ENCODE measurements around the gene KCTD8.

Gene KCTD8

GRCh38 chr4:44354172-44354571 is 94.4 kb downstream of the KCTD8 start:
- TF ChIP-seq ESRRG (CRISPR knock-in tag; IDR thresholded peaks at IDR 0.05) (no peak), TCF4 (CRISPR knock-in tag; IDR thresholded peaks at IDR 0.05; ENCODE audit: borderline replicate concordance) (no peak), TSHZ2 (CRISPR knock-in tag; IDR thresholded peaks at IDR 0.05) (no peak), PPARA (CRISPR knock-in tag; IDR thresholded peaks at IDR 0.05; ENCODE audit: borderline replicate concordance) (no peak), SNAI2 (CRISPR knock-in tag; IDR thresholded peaks at IDR 0.05) (no peak), ARNTL (CRISPR knock-in tag; IDR thresholded peaks at IDR 0.05; ENCODE audit: borderline replicate concordance, low read depth) (no peak), TOX (CRISPR knock-in tag; IDR thresholded peaks at IDR 0.05; ENCODE audit: borderline replicate concordance) (no peak), CREB5 (CRISPR knock-in tag; IDR thresholded peaks at IDR 0.05; ENCODE audit: low read depth) (no peak), CSRNP3 (CRISPR knock-in tag; IDR thresholded peaks at IDR 0.05) (no peak), ISL1 (CRISPR knock-in tag; IDR thresholded peaks at IDR 0.05) (no peak), GLIS3 (CRISPR knock-in tag; IDR thresholded peaks at IDR 0.05) (no peak), OSR1 (CRISPR knock-in tag; IDR thresholded peaks at IDR 0.05) (no peak), ZFP3 (CRISPR knock-in tag; IDR thresholded peaks at IDR 0.05) (no peak), POU6F1 (CRISPR knock-in tag; IDR thresholded peaks at IDR 0.05; ENCODE audit: borderline replicate concordance, low read depth) (no peak), PATZ1 (CRISPR knock-in tag; IDR thresholded peaks at IDR 0.05; ENCODE audit: borderline replicate concordance) (no peak), ZC3H10 (CRISPR knock-in tag; IDR thresholded peaks at IDR 0.05) (no peak), BACH2 (CRISPR knock-in tag; IDR thresholded peaks at IDR 0.05; ENCODE audit: borderline replicate concordance) (no peak), ZFP30 (CRISPR knock-in tag; IDR thresholded peaks at IDR 0.05) (no peak)

GRCh38 chr4:44351069-44351468 is 97.5 kb downstream of the KCTD8 start:
- TF ChIP-seq TCF4 (CRISPR knock-in tag; IDR thresholded peaks at IDR 0.05; ENCODE audit: borderline replicate concordance) (no peak), ZNF8 (CRISPR knock-in tag; IDR thresholded peaks at IDR 0.05) (no peak), SNAI2 (CRISPR knock-in tag; IDR thresholded peaks at IDR 0.05) (no peak), ZNF565 (CRISPR knock-in tag; conservative IDR thresholded peaks at IDR 0.05; ENCODE audit: low read depth) (no peak), BACH2 (CRISPR knock-in tag; IDR thresholded peaks at IDR 0.05; ENCODE audit: borderline replicate concordance) (no peak), CREB5 (CRISPR knock-in tag; IDR thresholded peaks at IDR 0.05; ENCODE audit: low read depth) (no peak), CSDC2 (CRISPR knock-in tag; IDR thresholded peaks at IDR 0.05) (no peak), ISL1 (CRISPR knock-in tag; IDR thresholded peaks at IDR 0.05) (no peak), OSR1 (CRISPR knock-in tag; IDR thresholded peaks at IDR 0.05) (no peak), CSRNP3 (CRISPR knock-in tag; IDR thresholded peaks at IDR 0.05) (no peak), TOX (CRISPR knock-in tag; IDR thresholded peaks at IDR 0.05; ENCODE audit: borderline replicate concordance) (no peak), ARNTL (CRISPR knock-in tag; IDR thresholded peaks at IDR 0.05; ENCODE audit: borderline replicate concordance, low read depth) (no peak), RARB (CRISPR knock-in tag; IDR thresholded peaks at IDR 0.05) (no peak), TSHZ2 (CRISPR knock-in tag; IDR thresholded peaks at IDR 0.05) (no peak), ZFP30 (CRISPR knock-in tag; IDR thresholded peaks at IDR 0.05) (no peak), ZNF70 (CRISPR knock-in tag; IDR thresholded peaks at IDR 0.05) (no peak)
- ATAC-seq = no peak

More at GRCh38 chr4:44354172-44354571, 94.4 kb downstream of the KCTD8 start:
- no peak for ATAC-seq
